ENCODE results near the gene RASD1.

Gene RASD1

DNA sequence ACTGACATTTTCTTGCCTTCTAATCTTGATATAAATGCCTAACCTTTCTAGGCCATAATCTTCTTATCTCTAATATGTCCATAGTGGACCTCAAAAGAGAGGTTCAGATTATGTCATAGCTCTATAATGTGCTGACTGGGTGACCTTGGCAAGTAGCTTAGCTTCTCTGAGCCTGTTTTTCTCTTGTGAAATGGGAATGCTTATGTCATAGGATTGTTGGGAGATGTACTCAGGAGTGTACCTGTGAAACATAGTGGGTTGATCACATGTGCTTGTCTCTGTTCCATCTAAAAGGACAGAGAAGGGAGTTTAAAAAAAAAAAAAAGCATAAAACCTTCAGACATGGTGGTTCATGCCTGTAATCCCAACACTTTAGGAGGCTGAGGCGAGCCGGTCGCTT is 17.0 kb downstream of the RASD1 start:
- TF ChIP-seq, protein P1, sequence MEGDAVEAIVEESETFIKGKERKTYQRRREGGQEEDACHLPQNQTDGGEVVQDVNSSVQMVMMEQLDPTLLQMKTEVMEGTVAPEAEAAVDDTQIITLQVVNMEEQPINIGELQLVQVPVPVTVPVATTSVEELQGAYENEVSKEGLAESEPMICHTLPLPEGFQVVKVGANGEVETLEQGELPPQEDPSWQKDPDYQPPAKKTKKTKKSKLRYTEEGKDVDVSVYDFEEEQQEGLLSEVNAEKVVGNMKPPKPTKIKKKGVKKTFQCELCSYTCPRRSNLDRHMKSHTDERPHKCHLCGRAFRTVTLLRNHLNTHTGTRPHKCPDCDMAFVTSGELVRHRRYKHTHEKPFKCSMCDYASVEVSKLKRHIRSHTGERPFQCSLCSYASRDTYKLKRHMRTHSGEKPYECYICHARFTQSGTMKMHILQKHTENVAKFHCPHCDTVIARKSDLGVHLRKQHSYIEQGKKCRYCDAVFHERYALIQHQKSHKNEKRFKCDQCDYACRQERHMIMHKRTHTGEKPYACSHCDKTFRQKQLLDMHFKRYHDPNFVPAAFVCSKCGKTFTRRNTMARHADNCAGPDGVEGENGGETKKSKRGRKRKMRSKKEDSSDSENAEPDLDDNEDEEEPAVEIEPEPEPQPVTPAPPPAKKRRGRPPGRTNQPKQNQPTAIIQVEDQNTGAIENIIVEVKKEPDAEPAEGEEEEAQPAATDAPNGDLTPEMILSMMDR (IDR thresholded peaks at IDR 0.05; ENCODE audit: low read depth, low read length, poor library complexity, severe bottlenecking) = no peak
- TF ChIP-seq EZH2phosphoT487 (IDR thresholded peaks at IDR 0.05; ENCODE audit: borderline replicate concordance, low read length) = no peak
- H3K79me2 ChIP-seq (ENCODE audit: control insufficient read depth, low read length) = peaks cover 73% of the 10 kb centered on the region
- H3F3A ChIP-seq (ENCODE audit: control insufficient read depth, insufficient read depth) = no peaks in the 10 kb centered on the region
- peaks cover 44% of the 10 kb centered on the region for H3K36me3 ChIP-seq (ENCODE audit: control insufficient read depth, low read length)
- no peaks in the 10 kb centered on the region for H3K9me2 ChIP-seq (replicated peaks; ENCODE audit: control insufficient read depth, low read length)
- peak overlapping the region; percentile 9; the same call in 1 of the 2 replicates for H3K4me2 ChIP-seq (ENCODE audit: low read length)
- H3K4me3 ChIP-seq (ENCODE audit: low read length) = no peak overlapping the region
- no peak overlapping the region for H3K27ac ChIP-seq (ENCODE audit: low read depth, low read length)
- peaks cover 37% of the 10 kb centered on the region for H3K4me1 ChIP-seq (ENCODE audit: control insufficient read depth, low read length)
- no peaks in the 10 kb centered on the region for H3K27me3 ChIP-seq (ENCODE audit: control insufficient read depth, low read length)
- no peaks in the 10 kb centered on the region for H3K9me3 ChIP-seq (ENCODE audit: control insufficient read depth, insufficient read depth, low read length)
- peaks cover 20% of the 10 kb centered on the region for H4K20me1 ChIP-seq (ENCODE audit: control insufficient read depth, insufficient read depth, low read depth, low read length)

DNA sequence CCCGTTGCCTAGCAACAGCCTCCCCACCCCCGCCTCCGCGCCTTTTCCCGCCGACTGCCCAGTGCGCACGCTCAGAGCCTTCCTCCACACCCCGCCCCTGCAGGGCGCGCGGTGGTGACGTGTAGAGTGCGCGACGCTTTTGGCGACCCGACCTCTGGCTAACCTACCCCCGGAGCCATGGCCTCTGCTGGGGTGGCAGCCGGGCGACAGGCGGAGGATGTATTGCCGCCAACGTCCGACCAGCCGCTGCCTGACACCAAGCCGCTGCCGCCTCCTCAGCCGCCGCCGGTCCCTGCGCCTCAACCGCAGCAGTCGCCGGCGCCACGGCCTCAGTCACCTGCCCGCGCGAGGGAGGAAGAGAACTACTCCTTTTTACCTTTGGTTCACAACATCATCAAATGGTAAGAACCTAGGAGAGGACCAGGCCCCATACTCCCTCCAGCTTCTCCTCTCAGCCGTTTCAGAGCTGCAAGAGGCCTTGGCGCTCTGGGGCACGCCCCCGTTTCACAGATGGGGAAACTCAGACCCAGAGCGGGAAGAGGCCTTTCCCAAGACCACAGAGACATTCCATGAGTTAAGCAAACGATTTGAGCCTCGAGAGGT is 19.2 kb downstream of the RASD1 start, which contains the start of gene MED9:
Gene MED9, plus strand, starts transcription at position 136 of the 603 bp plus-strand sequence. Its CDS starts 42 bp downstream, at position 178.
- Histone ChIP-seq H3K36me3 (ENCODE audit: control insufficient read depth, low read length) (peaks cover 31% of the 10 kb centered on the region), H3F3A (ENCODE audit: control insufficient read depth, insufficient read depth) (no peaks in the 10 kb centered on the region), H3K79me2 (ENCODE audit: control insufficient read depth, low read length) (peaks cover 52% of the 10 kb centered on the region), H3K9me3 (ENCODE audit: control insufficient read depth, insufficient read depth, low read length) (no peaks in the 10 kb centered on the region), H3K27ac (ENCODE audit: low read depth, low read length) (peak within 1 kb of the TSS; percentile 52), H3K4me2 (ENCODE audit: low read length) (peak within 1 kb of the TSS; percentile 89), H4K20me1 (ENCODE audit: control insufficient read depth, insufficient read depth, low read depth, low read length) (peaks cover 6% of the 10 kb centered on the region), H3K4me3 (ENCODE audit: low read length) (peak within 1 kb of the TSS; percentile 87), H3K4me1 (ENCODE audit: control insufficient read depth, low read length) (peaks cover 35% of the 10 kb centered on the region), H3K9me2 (replicated peaks; ENCODE audit: control insufficient read depth, low read length) (no peaks in the 10 kb centered on the region), H3K27me3 (ENCODE audit: control insufficient read depth, low read length) (peaks cover 6% of the 10 kb centered on the region)
- TF ChIP-seq EZH2phosphoT487 (IDR thresholded peaks at IDR 0.05; ENCODE audit: borderline replicate concordance, low read length) = no peak
- TF ChIP-seq, protein P1 (IDR thresholded peaks at IDR 0.05; ENCODE audit: low read depth, low read length, poor library complexity, severe bottlenecking) = no peak

DNA sequence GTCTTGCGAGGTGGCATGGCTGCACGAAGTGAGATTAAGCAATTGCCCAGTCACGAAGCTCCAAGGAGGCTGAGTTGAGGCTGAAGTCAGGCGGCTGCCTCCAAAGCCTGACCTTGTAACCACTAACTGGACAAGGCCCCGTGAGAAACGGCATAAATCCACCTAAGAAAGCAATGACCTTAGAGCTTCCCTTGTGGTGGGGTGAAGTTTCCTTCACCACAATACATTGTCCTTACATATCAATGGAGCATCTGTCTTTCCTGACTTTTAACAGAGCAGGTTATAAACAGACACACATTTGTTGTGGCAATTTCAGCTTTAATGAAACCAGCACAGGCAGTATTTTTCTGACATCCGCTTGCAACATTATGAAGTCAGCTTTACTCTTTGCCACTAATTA is 21.9 kb downstream of the RASD1 start:
- Histone ChIP-seq H3K4me2 (ENCODE audit: low read length) (no peak overlapping the region), H3K27me3 (ENCODE audit: control insufficient read depth, low read length) (peaks cover 20% of the 10 kb centered on the region), H3K79me2 (ENCODE audit: control insufficient read depth, low read length) (peaks cover 25% of the 10 kb centered on the region), H3K4me3 (ENCODE audit: low read length) (no peak overlapping the region), H3K9me2 (replicated peaks; ENCODE audit: control insufficient read depth, low read length) (no peaks in the 10 kb centered on the region), H3F3A (ENCODE audit: control insufficient read depth, insufficient read depth) (no peaks in the 10 kb centered on the region), H3K36me3 (ENCODE audit: control insufficient read depth, low read length) (peaks cover 16% of the 10 kb centered on the region), H3K4me1 (ENCODE audit: control insufficient read depth, low read length) (peaks cover 18% of the 10 kb centered on the region), H4K20me1 (ENCODE audit: control insufficient read depth, insufficient read depth, low read depth, low read length) (no peaks in the 10 kb centered on the region), H3K9me3 (ENCODE audit: control insufficient read depth, insufficient read depth, low read length) (no peaks in the 10 kb centered on the region), H3K27ac (ENCODE audit: low read depth, low read length) (no peak overlapping the region)
- TF ChIP-seq EZH2phosphoT487 (IDR thresholded peaks at IDR 0.05; ENCODE audit: borderline replicate concordance, low read length) = no peak
- TF ChIP-seq, protein P1 (IDR thresholded peaks at IDR 0.05; ENCODE audit: low read depth, low read length, poor library complexity, severe bottlenecking) = no peak
